H1 (cell line): ENCODE measurements around the gene SH3RF3. TPM values are rescaled to one million over a fixed set of nuclear protein-coding genes. Genes with fewer than 3 reads are reported as not detected.

ENCODE experiments used
- CTCF ChIA-PET: fragments of 300-600 bp; sonication (Branson Sonifier 250); formaldehyde crosslinking; loops from one replicate; lab custom pipeline; 2021; ENCODE audit not compliant: partially characterized antibody; lab: Charles Lee
- POLR2A ChIA-PET: fragments of 300-600 bp; sonication (Branson Sonifier 250); formaldehyde crosslinking; loops from one replicate; lab custom pipeline; 2021; ENCODE audit warnings: inconsistent platforms; ENCODE audit not compliant: partially characterized antibody; lab: Charles Lee
- DNase-seq, 2 experiments: peaks; one replicate each; pipeline versions ENCODE4 v3.0.0 to v3.0.0-alpha.2; 2010 to 2022; ENCODE audit warnings: low spot score in 2 of 2, low read depth in 1 of 2, mixed read lengths in 1 of 2
- FAIRE-seq: peaks from 2 replicates; lab custom pipeline; 2011; peaks lifted over from hg19 to GRCh38; lab: Jason Lieb, UNC
- H2AFZ ChIP-seq: 2 replicates; pipeline ENCODE4 v1.8.1; 2012; ENCODE audit warnings: low read length, inconsistent platforms
- H2AK5ac ChIP-seq: 2 replicates; pipeline ENCODE4 v1.6.1; 2013; ENCODE audit warnings: low read depth, low read length
- H2BK120ac ChIP-seq: replicated peaks from 2 replicates; pipeline ENCODE3; 2013; ENCODE audit warnings: low read depth, low read length, inconsistent platforms
- H2BK12ac ChIP-seq: 2 replicates; pipeline ENCODE4 v1.6.1; 2013; ENCODE audit warnings: low read depth, low read length
- H2BK15ac ChIP-seq: 2 replicates; pipeline ENCODE4 v1.6.1; 2013; ENCODE audit warnings: low read length
- H2BK20ac ChIP-seq: 2 replicates; pipeline ENCODE4 v1.6.1; 2013; ENCODE audit warnings: low read length
- H2BK5ac ChIP-seq: 2 replicates; pipeline ENCODE4 v1.6.1; 2013; ENCODE audit warnings: low read depth, low read length
- H3K14ac ChIP-seq: 2 replicates; pipeline ENCODE4 v1.6.1; 2013; ENCODE audit warnings: inconsistent platforms; ENCODE audit not compliant: insufficient read length
- H3K18ac ChIP-seq: 2 replicates; pipeline ENCODE4 v1.6.1; 2013; ENCODE audit warnings: low read length; ENCODE audit errors: extremely low read depth
- H3K23ac ChIP-seq: 2 replicates; pipeline ENCODE4 v1.6.1; 2013; ENCODE audit warnings: inconsistent platforms; ENCODE audit not compliant: insufficient read length
- H3K23me2 ChIP-seq: 2 replicates; pipeline ENCODE4 v1.6.1; 2013; ENCODE audit warnings: low read depth, low read length
- H3K27ac ChIP-seq: 2 replicates; pipeline ENCODE4 v1.6.1; 2011; ENCODE audit warnings: low read depth, low read length, inconsistent platforms
- H3K27me3 ChIP-seq, 4 experiments: replicated peaks in 1 of 4; 1 replicate in 1 of 4; 2 replicates in 3 of 4; pipeline versions ENCODE4 v1.6.1 to v1.8.1; 2011 to 2013; ENCODE audit warnings: low read length in 3 of 4, mild to moderate bottlenecking in 3 of 4, inconsistent platforms in 2 of 4, mixed read lengths in 2 of 4, moderate library complexity in 1 of 4; ENCODE audit not compliant: control insufficient read depth in 3 of 4, insufficient read depth in 3 of 4; ENCODE audit errors: extremely low read depth in 1 of 4
- H3K36me3 ChIP-seq, 4 experiments: 2 replicates each; pipeline versions ENCODE4 v1.6.1 to v1.8.1; 2011 to 2013; ENCODE audit warnings: mild to moderate bottlenecking in 4 of 4, low read length in 3 of 4, moderate library complexity in 2 of 4, control low read depth in 1 of 4, inconsistent platforms in 1 of 4; ENCODE audit not compliant: insufficient read depth in 4 of 4, control insufficient read depth in 2 of 4
- H3K4ac ChIP-seq: replicated peaks from 2 replicates; pipeline ENCODE3; 2013; ENCODE audit warnings: low read length, low read depth, mixed read lengths, inconsistent platforms; ENCODE audit not compliant: insufficient read length
- H3K4me1 ChIP-seq, 4 experiments: replicated peaks in 1 of 4; 1 replicate in 1 of 4; 2 replicates in 3 of 4; pipeline versions ENCODE4 v1.6.1 to v1.8.1; 2011 to 2013; ENCODE audit warnings: low read length in 3 of 4, inconsistent platforms in 2 of 4, mixed read lengths in 1 of 4; ENCODE audit not compliant: insufficient read depth in 4 of 4, control insufficient read depth in 3 of 4
- H3K4me2 ChIP-seq, 2 experiments: 2 replicates each; pipeline versions ENCODE4 v1.6.1 to v1.8.1; 2011 to 2013; ENCODE audit warnings: low read depth in 2 of 2, low read length in 2 of 2, control low read depth in 1 of 2, inconsistent platforms in 1 of 2, mild to moderate bottlenecking in 1 of 2; ENCODE audit not compliant: insufficient read depth in 1 of 2
- H3K4me3 ChIP-seq, 4 experiments: fragments of 200-600, 300-600 bp in 1 of 4; sonication (generic), shearing (Covaris generic), sonication (Bioruptor Twin) in 1 of 4; 2 replicates each; pipeline versions ENCODE4 v1.5.1 to v1.8.1; 2011 to 2016; ENCODE audit warnings: low read length in 4 of 4, low read depth in 3 of 4, control low read depth in 2 of 4, inconsistent platforms in 2 of 4, mild to moderate bottlenecking in 2 of 4, mixed read lengths in 1 of 4, moderate library complexity in 1 of 4; ENCODE audit not compliant: insufficient read depth in 2 of 4; ENCODE audit errors: extremely low read depth in 1 of 4
- H3K56ac ChIP-seq: replicated peaks from 2 replicates; pipeline ENCODE3; 2013; ENCODE audit warnings: low read depth, mild to moderate bottlenecking, mixed read lengths, low read length, inconsistent platforms; ENCODE audit not compliant: insufficient read length
- H3K79me1 ChIP-seq: 2 replicates; pipeline ENCODE4 v1.6.1; 2013; ENCODE audit warnings: low read depth, low read length, control low read depth
- H3K79me2 ChIP-seq, 2 experiments: 2 replicates each; pipeline versions ENCODE4 v1.6.1 to v1.8.1; 2012 to 2013; ENCODE audit warnings: low read length in 2 of 2, mild to moderate bottlenecking in 2 of 2, inconsistent platforms in 1 of 2; ENCODE audit not compliant: insufficient read depth in 2 of 2, control insufficient read depth in 1 of 2
- H3K9ac ChIP-seq, 4 experiments: replicated peaks in 1 of 4; 1 replicate in 1 of 4; 2 replicates in 3 of 4; pipeline versions ENCODE4 v1.6.1 to v1.8.1; 2011 to 2013; ENCODE audit warnings: low read depth in 3 of 4, low read length in 3 of 4, control low read depth in 2 of 4, mild to moderate bottlenecking in 2 of 4, moderate library complexity in 2 of 4, inconsistent platforms in 1 of 4; ENCODE audit errors: extremely low read depth in 1 of 4
- H3K9me3 ChIP-seq, 2 experiments: 2 replicates each; pipeline versions ENCODE4 v1.6.1 to v1.8.1; 2012 to 2013; ENCODE audit warnings: mild to moderate bottlenecking in 2 of 2, moderate library complexity in 2 of 2, control low read depth in 1 of 2, inconsistent platforms in 1 of 2, low read depth in 1 of 2, low read length in 1 of 2, mixed read lengths in 1 of 2; ENCODE audit not compliant: insufficient read depth in 2 of 2
- H4K20me1 ChIP-seq, 2 experiments: replicated peaks in 1 of 2; 2 replicates each; pipeline versions ENCODE3 to v1.8.1; 2011 to 2013; ENCODE audit warnings: inconsistent platforms in 2 of 2, low read length in 2 of 2, mild to moderate bottlenecking in 1 of 2; ENCODE audit not compliant: insufficient read depth in 2 of 2, control insufficient read depth in 1 of 2
- H4K5ac ChIP-seq: 2 replicates; pipeline ENCODE4 v1.6.1; 2013; ENCODE audit warnings: low read length, low read depth, mixed read lengths, inconsistent platforms; ENCODE audit not compliant: insufficient read length
- H4K8ac ChIP-seq: 2 replicates; pipeline ENCODE4 v1.8.0; 2013; ENCODE audit warnings: mild to moderate bottlenecking, moderate library complexity, low read length, inconsistent platforms; ENCODE audit not compliant: insufficient read depth; ENCODE audit errors: extremely low read depth
- H4K91ac ChIP-seq: replicated peaks from 2 replicates; pipeline ENCODE3; 2013; ENCODE audit warnings: low read length, mixed read lengths, inconsistent platforms; ENCODE audit not compliant: insufficient read length
- CHD2 ChIP-seq: IDR thresholded peaks from 2 replicates; pipeline ENCODE4 v1.6.1; 2012; ENCODE audit warnings: low read length, improper control_type of control experiment
- KDM1A ChIP-seq: fragments of 200-600, 300-600 bp; sonication (generic); IDR thresholded peaks from 2 replicates; pipeline ENCODE4 v1.7.1; 2016; ENCODE audit warnings: mild to moderate bottlenecking, low read length, borderline replicate concordance
- NANOG ChIP-seq: IDR thresholded peaks from 2 replicates; pipeline ENCODE4 v1.6.1; 2011; ENCODE audit warnings: low read length, low read depth, mild to moderate bottlenecking, inconsistent platforms; ENCODE audit not compliant: insufficient read depth, poor library complexity, severe bottlenecking
- SP2 ChIP-seq: IDR thresholded peaks from 2 replicates; pipeline ENCODE4 v1.6.1; 2012; ENCODE audit warnings: mild to moderate bottlenecking, low read length, inconsistent platforms
- TAF1 ChIP-seq: IDR thresholded peaks from 2 replicates; pipeline ENCODE4 v1.6.1; 2011; ENCODE audit warnings: mild to moderate bottlenecking, low read depth, low read length
- WGBS, 2 experiments: shearing (Covaris generic) in 1 of 2; methylation state at CpG; one replicate each; pipeline versions ENCODE4 v1.1.6 to v1.1.7; 2013 to 2015; ENCODE audit warnings: low lambda C conversion rate in 2 of 2, mixed read lengths in 2 of 2, inconsistent platforms in 1 of 2, low coverage in 1 of 2, missing lambda C conversion rate in 1 of 2; ENCODE audit not compliant: insufficient replicate concordance in 2 of 2, insufficient coverage in 1 of 2, insufficient read length in 1 of 2; ENCODE audit errors: extremely low coverage in 1 of 2, missing lambda C conversion rate in 1 of 2; 5-methylcytosine and 5-hydroxymethylcytosine counted together
- polyA plus RNA-seq, 7 experiments: library from polyadenylated mRNA; depleted of rRNA in 3 of 7; stranded (reverse) in 5 of 7; unstranded in 2 of 7; fragments of >200 nt in 5 of 7; fragments of 200-250 nt in 2 of 7; gene quantifications; 1 replicate in 5 of 7; 2 replicates in 1 of 7; 4 replicates in 1 of 7; pipeline versions ENCODE4 v1.2.1 to v1.2.3, GENCODE V29; 2011 to 2013; ENCODE audit warnings: missing spikeins in 2 of 7, mixed read lengths in 2 of 7
- total RNA-seq: library from RNA; stranded (reverse); fragmentation: NEBNext Ultra II Directional; extraction: Animal tissue kit (Norgen Biotek cat#: 25700); gene quantifications from 2 replicates; pipeline ENCODE4 v1.2.1, GENCODE V29; 2021

Gene SH3RF3
- total and polyA plus RNA-seq, 2 of the 8 experiments (the other 6 are each of a cell fraction or from before 2014, with no cell fraction given) = 0.11 to 0.65 TPM

DNA sequence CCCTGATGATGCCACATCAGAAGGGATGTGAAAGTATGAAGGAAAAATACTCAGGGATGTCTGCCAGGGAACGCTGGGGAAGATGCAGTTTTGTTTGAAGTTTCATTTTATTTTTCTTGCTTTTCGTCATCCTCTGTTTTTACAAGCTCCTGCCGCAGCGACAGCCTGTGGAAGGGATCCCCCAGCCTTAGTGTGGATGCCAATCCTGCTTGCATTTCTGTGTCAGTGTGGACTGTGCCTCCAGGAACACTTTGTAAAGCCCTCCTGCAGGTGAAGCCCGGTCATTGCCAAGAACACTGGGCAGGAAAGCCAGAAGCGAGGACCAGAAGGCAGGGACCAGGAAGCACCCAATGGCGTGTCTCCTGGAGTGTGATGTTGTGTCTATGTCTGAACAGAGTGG lies 250.5 kb downstream of the SH3RF3 start:
- DNase-seq = peak in 1 of 2 experiments; percentile 14
- TF ChIP-seq TAF1 = no peak
- TF ChIP-seq CHD2 = no peak
- TF ChIP-seq KDM1A = no peak
- no peak for TF ChIP-seq SP2
- TF ChIP-seq NANOG = no peak
- no peak overlapping the region for H3K4me2 ChIP-seq
- no peak overlapping the region for H3K56ac ChIP-seq
- H3K79me2 ChIP-seq = no peaks in the 10 kb centered on the region
- H3K4ac ChIP-seq = no peak overlapping the region
- no peak overlapping the region for H3K23ac ChIP-seq
- 96% methylated on average over 7 of the region's 7 CpGs; no CpG with 5 or more reads in 1 of the 2 experiments for WGBS, 2 experiments
- ChIA-PET CTCF (interaction anchor here (1.7 kb wide), 1 partner anchor 130 kb away, joined by 6 read pairs; no protein-coding TSS in a partner anchor), POLR2A (no interaction called here)
- no peaks in the 10 kb centered on the region; a peak in 1 of 7 replicates for H3K27me3 ChIP-seq
- no peak overlapping the region for H2AK5ac ChIP-seq
- no peak overlapping the region for H3K14ac ChIP-seq
- H3K79me1 ChIP-seq = no peaks in the 10 kb centered on the region
- H3K4me1 ChIP-seq = peaks cover 0 to 6% (median 5%) of the 10 kb centered on the region in 4 experiments; a peak in 6 of 7 replicates
- H3K23me2 ChIP-seq = no peaks in the 10 kb centered on the region
- no peak overlapping the region for H4K8ac ChIP-seq
- no peak for FAIRE-seq
- no peak overlapping the region for H4K91ac ChIP-seq
- peaks cover 0 to 2% of the 10 kb centered on the region in 2 experiments for H4K20me1 ChIP-seq
- H2BK20ac ChIP-seq = no peak overlapping the region
- H4K5ac ChIP-seq = no peak overlapping the region
- no peak overlapping the region for H3K9ac ChIP-seq
- no peak overlapping the region for H2BK5ac ChIP-seq
- H2AFZ ChIP-seq = no peak overlapping the region
- H3K27ac ChIP-seq = no peak overlapping the region
- no peaks in the 10 kb centered on the region for H3K9me3 ChIP-seq
- H2BK15ac ChIP-seq = no peak overlapping the region
- H3K4me3 ChIP-seq = no peak overlapping the region
- no peak overlapping the region for H3K18ac ChIP-seq
- no peak overlapping the region for H2BK12ac ChIP-seq
- H3K36me3 ChIP-seq = no peaks in the 10 kb centered on the region
- no peak overlapping the region for H2BK120ac ChIP-seq
